Renal cortex interstitium (tissue), 11 donors: ENCODE data around the gene NEMP1. TPM values are rescaled to one million over a fixed set of nuclear protein-coding genes. Genes with fewer than 3 reads are reported as not detected.

ENCODE experiments used
- DNase-seq, 11 donors: peaks; one replicate each; pipeline ENCODE4 v3.0.0-alpha.2; 2013; ENCODE audit warnings: low read depth in 9 of 11, low spot score in 4 of 11; ENCODE audit errors: extremely low read depth in 1 of 11
- polyA plus RNA-seq, 3 donors: library from polyadenylated mRNA; unstranded; fragments of 120-200 nt; gene quantifications; one replicate each; pipeline ENCODE4 v1.2.1, GENCODE V29; 2013; ENCODE audit not compliant: insufficient read length in 3 of 3

The NEMP1 gene
- polyA plus RNA-seq, 3 donors: 23.6 to 26.3 (median 25.9) TPM

DNA sequence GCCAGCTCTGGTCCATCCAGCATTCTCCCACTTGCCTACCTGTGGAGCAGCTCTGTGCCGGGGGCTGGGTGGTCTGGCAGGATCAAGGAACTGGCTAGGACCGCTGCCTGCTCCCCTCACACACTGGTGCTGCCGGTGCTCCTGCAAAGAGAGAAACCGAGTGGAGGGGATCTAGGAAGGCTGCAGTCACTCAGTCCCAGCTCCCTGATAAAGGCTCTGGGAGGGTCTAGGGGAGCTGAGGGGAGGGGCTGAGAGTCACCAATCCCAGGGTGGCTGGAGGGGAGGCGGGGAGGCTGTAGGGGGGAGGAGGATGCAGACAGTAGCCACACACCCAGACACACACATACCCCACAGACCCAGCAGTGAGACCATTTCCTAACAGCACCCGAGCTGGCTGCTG is 62.2 kb downstream of the NEMP1 start, which contains the start of gene TAC3:
Gene TAC3, minus strand, starts transcription at position 182 of the 400 bp plus-strand sequence. CDS start 732 bp downstream, outside the sequence.
- no peak for DNase-seq

GRCh38 chr12:57012600-57013465 is 65.8 kb downstream of the NEMP1 start:
- DNase-seq: no peak

- DNase-seq: no peak
These were observed 66.9 kb downstream of the NEMP1 start for GRCh38 chr12:57011438-57012424.

- DNase-seq: no peak
These were observed 67.9 kb downstream of the NEMP1 start for GRCh38 chr12:57010627-57011247.

DNA sequence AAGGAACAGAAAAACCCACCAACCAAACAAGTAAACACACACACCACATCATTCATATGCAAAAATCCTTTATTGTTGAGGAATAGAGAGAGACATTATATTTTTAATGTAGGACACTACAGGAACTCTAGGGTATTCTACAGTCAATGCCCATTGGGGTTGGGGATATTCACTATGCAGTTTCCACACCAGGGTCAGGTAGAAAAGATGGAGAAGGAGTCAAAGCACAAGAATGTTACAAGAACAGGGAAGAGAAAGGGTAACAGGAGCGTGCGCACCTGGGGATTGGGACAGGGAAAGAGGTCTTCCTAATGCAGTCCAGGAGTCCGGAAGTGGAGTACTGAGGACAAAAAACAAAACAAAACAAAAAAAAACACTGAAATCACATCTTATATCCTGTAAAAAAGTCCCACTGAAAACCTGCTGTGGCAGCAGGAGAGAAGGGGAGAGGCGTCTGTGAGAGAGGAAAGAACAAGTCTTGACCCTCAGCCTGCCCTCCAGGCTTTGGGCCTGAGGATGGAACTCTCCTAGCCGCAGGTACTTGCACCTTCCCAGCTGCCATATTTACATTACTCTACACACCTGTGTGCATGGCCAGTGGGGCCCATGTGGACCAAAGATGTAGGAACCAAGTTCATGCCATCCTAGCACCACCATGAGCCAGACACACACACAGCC is 68.5 kb downstream of the NEMP1 start:
- DNase-seq: no peak

GRCh38 chr12:57008178-57008577 is 70.4 kb downstream of the NEMP1 start:
- DNase-seq: peak in 8 of 11 donors; percentile 34 to 70 (median 44)

- DNase-seq: no peak
These were observed 71.6 kb downstream of the NEMP1 start for GRCh38 chr12:57006809-57007475.

DNA sequence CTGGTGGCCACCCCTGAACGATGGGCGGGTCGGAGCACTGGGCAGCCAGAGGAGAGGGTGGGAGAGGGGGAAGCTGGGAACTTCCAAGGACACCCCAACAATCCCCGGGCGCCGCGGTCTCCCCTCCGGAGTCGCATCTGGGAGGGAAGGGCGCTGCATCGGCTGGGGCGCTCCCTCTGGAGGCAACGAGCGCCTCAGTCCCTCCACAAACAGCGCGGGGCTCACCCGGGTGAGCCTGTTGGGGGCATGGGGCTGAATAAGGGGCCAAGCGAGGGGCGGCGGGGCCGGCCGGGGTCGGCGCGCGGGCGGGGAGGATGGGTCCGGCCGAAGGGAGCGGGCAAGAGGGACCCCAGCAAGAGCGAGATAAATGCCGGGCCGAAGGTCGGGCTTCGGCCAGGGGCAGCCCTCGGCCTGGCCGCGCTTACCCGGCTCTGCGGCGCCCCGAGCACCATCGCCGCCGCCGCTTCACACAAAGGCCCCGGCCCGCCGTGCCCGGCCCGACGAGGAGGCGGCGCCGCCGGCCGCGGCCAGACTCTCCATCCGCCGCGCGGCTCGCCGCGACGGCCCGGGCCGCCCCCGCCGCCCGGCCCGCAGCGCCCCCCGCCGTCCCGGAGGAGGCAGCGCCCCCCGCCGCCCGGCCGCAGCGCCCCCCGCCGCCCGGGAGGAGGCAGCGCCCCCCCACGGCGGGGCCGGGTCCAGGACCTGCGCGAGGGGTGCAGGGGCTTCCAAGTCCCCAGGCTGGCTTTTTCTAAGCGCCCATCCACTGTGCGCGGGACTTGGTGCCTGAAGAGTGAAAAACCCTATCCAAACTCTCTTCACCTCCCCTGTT is 72.4 kb downstream of the NEMP1 start, which contains the start of gene ZBTB39:
Gene ZBTB39, minus strand, starts transcription at position 567 of the 829 bp plus-strand sequence. CDS start 1,629 bp downstream, outside the sequence.
- peak in 4 of 11 donors; percentile 48 to 60 (median 53) for DNase-seq

Other genes starting within 250 kb of the NEMP1 start
- under 1 TPM; 0.11 to 0.44 (median 0.22) TPM for gene SDR9C7, start 144.4 kb downstream of the NEMP1 start, polyA plus RNA-seq
- gene RDH16, start 121.2 kb downstream of the NEMP1 start, polyA plus RNA-seq: 1 to 10 TPM in 1 of 3 donors, under 1 TPM in 2; 0.65 to 1.3 (median 0.75) TPM
- 10 to 100 TPM; 10.3 to 13.2 (median 12.9) TPM for gene ZBTB39, start 72.2 kb downstream of the NEMP1 start, polyA plus RNA-seq
- 1 to 10 TPM in 1 of 3 donors, under 1 TPM in 2; 0.24 to 1.1 (median 0.47) TPM for gene TAC3, start 62.3 kb downstream of the NEMP1 start, polyA plus RNA-seq
- under 1 TPM; 0.11 to 0.47 (median 0.20) TPM for gene MYO1A, start 28.7 kb downstream of the NEMP1 start, polyA plus RNA-seq
- 10 to 100 TPM; 43.3 to 53.9 (median 52.3) TPM for gene NAB2, start 10.3 kb upstream of the NEMP1 start, polyA plus RNA-seq
- gene STAT6, start 32.6 kb upstream of the NEMP1 start, polyA plus RNA-seq: 100 to 1,000 TPM in 1 of 3 donors, 10 to 100 TPM in 2; 95.5 to 138 (median 97.6) TPM
- gene LRP1, start 49.7 kb upstream of the NEMP1 start, polyA plus RNA-seq: 100 to 1,000 TPM in 1 of 3 donors, 10 to 100 TPM in 2; 60.9 to 106 (median 84.0) TPM
- not detected for gene LRP1-AS, start 68.8 kb upstream of the NEMP1 start, polyA plus RNA-seq
- gene NXPH4, start 138.0 kb upstream of the NEMP1 start, polyA plus RNA-seq: 1 to 10 TPM; 3.0 to 5.6 (median 4.2) TPM
- 10 to 100 TPM; 69.1 to 86.6 (median 77.3) TPM for gene SHMT2, start 150.9 kb upstream of the NEMP1 start, polyA plus RNA-seq
- 1 to 10 TPM; 5.2 to 8.0 (median 6.1) TPM for gene STAC3, start 172.4 kb upstream of the NEMP1 start, polyA plus RNA-seq